Nephron progenitor cell (in vitro differentiated cells): ENCODE measurements around the gene ZNF699.

Experiments
- DNase-seq: peaks from one replicate; pipeline ENCODE4 v3.0.0; 2021
- H3K27ac Mint-ChIP-seq: 2 replicates; pipeline ENCODE4 v1.8.0; 2021; ENCODE audit warnings: mild to moderate bottlenecking, moderate library complexity, mixed read lengths
- H3K27me3 Mint-ChIP-seq: 2 replicates; pipeline ENCODE4 v1.8.0; 2021; ENCODE audit warnings: mild to moderate bottlenecking, low read depth, mixed read lengths; ENCODE audit not compliant: poor library complexity
- H3K36me3 Mint-ChIP-seq: 2 replicates; pipeline ENCODE4 v1.8.0; 2021; ENCODE audit warnings: low read depth, mixed read lengths
- H3K4me1 Mint-ChIP-seq: 2 replicates; pipeline ENCODE4 v1.8.0; 2021; ENCODE audit warnings: mixed read lengths
- H3K4me3 Mint-ChIP-seq: 2 replicates; pipeline ENCODE4 v1.8.0; 2021; ENCODE audit warnings: mild to moderate bottlenecking, moderate library complexity, mixed read lengths
- H3K9me3 Mint-ChIP-seq: 2 replicates; pipeline ENCODE4 v1.8.0; 2021; ENCODE audit warnings: mild to moderate bottlenecking, moderate library complexity, mixed read lengths
- CTCF ChIP-seq: fragments of 200-600 bp; sonication (generic); IDR thresholded peaks from 2 replicates; pipeline ENCODE4 v1.5.0; 2021; ENCODE audit warnings: antibody characterized with exemption

The ZNF699 gene

GRCh38 chr19:9309139-9309973 lies at the start of gene ZNF699:
Gene ZNF699, minus strand, starts transcription at chr19:9309838. Its CDS starts 4,719 bp downstream, at chr19:9305119.
- Mint-ChIP-seq H3K4me1 (peaks cover 14% of the 10 kb centered on the region), H3K27ac (peak within 1 kb of the TSS; percentile 91), H3K9me3 (peaks cover 85% of the 10 kb centered on the region), H3K4me3 (peak within 1 kb of the TSS; percentile 91), H3K36me3 (peaks cover 43% of the 10 kb centered on the region), H3K27me3 (peaks cover 2% of the 10 kb centered on the region)
- no peak for TF ChIP-seq CTCF
- DNase-seq, result peak; percentile 98

GRCh38 chr19:9354651-9355050 lies 45.0 kb upstream of the ZNF699 start:
- Mint-ChIP-seq H3K36me3 (peaks cover 94% of the 10 kb centered on the region), H3K4me1 (no peaks in the 10 kb centered on the region), H3K27me3 (peaks cover 3% of the 10 kb centered on the region), H3K27ac (no peak overlapping the region), H3K9me3 (peaks cover 91% of the 10 kb centered on the region), H3K4me3 (no peak overlapping the region)
- no peak for TF ChIP-seq CTCF
- no peak for DNase-seq

- peaks cover 94% of the 10 kb centered on the region for H3K36me3 Mint-ChIP-seq
- TF ChIP-seq CTCF, result no peak
- peaks cover 91% of the 10 kb centered on the region for H3K9me3 Mint-ChIP-seq
- no peak overlapping the region for H3K4me3 Mint-ChIP-seq
- no peaks in the 10 kb centered on the region for H3K4me1 Mint-ChIP-seq
- DNase-seq, result no peak
- peaks cover 4% of the 10 kb centered on the region for H3K27me3 Mint-ChIP-seq
- no peak overlapping the region for H3K27ac Mint-ChIP-seq
These were observed 43.4 kb upstream of the ZNF699 start for GRCh38 chr19:9353011-9353410.

GRCh38 chr19:9352505-9352904 lies 42.9 kb upstream of the ZNF699 start:
- Mint-ChIP-seq H3K4me1 (no peaks in the 10 kb centered on the region), H3K36me3 (peaks cover 94% of the 10 kb centered on the region), H3K27ac (no peak overlapping the region), H3K27me3 (peaks cover 4% of the 10 kb centered on the region), H3K9me3 (peaks cover 91% of the 10 kb centered on the region), H3K4me3 (no peak overlapping the region)
- no peak for DNase-seq
- TF ChIP-seq CTCF, result no peak

- TF ChIP-seq CTCF, result no peak
- Mint-ChIP-seq H3K36me3 (peaks cover 96% of the 10 kb centered on the region), H3K27ac (no peak overlapping the region), H3K4me3 (no peak overlapping the region), H3K9me3 (peaks cover 94% of the 10 kb centered on the region), H3K27me3 (peaks cover 4% of the 10 kb centered on the region), H3K4me1 (no peaks in the 10 kb centered on the region)
- DNase-seq, result no peak
These were observed 39.0 kb upstream of the ZNF699 start for GRCh38 chr19:9348671-9349070.

GRCh38 chr19:9348253-9348652 lies 38.6 kb upstream of the ZNF699 start:
- DNase-seq, result no peak
- Mint-ChIP-seq H3K27ac (no peak overlapping the region), H3K4me1 (no peaks in the 10 kb centered on the region), H3K36me3 (peaks cover 96% of the 10 kb centered on the region), H3K4me3 (no peak overlapping the region), H3K27me3 (peaks cover 4% of the 10 kb centered on the region), H3K9me3 (peaks cover 96% of the 10 kb centered on the region)
- no peak for TF ChIP-seq CTCF
